ENCODE data around the gene IDH3G.

DNA sequence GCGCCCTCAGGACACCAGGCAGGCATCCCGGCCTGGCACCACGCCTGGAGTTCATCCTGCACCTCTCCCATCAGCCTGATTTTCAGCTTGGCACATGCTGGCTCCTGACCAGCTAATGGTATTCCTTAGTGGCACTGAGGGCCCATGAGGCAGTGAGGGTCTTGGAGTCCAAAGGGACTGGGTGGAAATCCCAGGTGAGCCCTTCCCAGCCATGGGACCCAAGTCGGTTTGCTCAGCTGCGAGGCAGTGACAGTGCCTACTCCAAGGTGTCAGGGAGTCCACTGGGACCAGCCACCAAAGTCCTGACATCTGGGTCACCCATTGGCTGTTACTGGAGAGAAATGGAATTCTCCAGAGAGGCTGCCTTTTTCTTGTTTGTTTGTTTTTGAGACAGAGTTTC is 5.2 kb upstream of the IDH3G start:
- TF ChIP-seq, protein P1, sequence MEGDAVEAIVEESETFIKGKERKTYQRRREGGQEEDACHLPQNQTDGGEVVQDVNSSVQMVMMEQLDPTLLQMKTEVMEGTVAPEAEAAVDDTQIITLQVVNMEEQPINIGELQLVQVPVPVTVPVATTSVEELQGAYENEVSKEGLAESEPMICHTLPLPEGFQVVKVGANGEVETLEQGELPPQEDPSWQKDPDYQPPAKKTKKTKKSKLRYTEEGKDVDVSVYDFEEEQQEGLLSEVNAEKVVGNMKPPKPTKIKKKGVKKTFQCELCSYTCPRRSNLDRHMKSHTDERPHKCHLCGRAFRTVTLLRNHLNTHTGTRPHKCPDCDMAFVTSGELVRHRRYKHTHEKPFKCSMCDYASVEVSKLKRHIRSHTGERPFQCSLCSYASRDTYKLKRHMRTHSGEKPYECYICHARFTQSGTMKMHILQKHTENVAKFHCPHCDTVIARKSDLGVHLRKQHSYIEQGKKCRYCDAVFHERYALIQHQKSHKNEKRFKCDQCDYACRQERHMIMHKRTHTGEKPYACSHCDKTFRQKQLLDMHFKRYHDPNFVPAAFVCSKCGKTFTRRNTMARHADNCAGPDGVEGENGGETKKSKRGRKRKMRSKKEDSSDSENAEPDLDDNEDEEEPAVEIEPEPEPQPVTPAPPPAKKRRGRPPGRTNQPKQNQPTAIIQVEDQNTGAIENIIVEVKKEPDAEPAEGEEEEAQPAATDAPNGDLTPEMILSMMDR (IDR thresholded peaks at IDR 0.05): no peak
- TF ChIP-seq EZH2 (IDR thresholded peaks at IDR 0.05): no peak

All from neural progenitor cell (in vitro differentiated cells).